Embryonic facial prominence (tissue), 1 donor: ENCODE results near the gene MYOD1.

Source experiments
- DNase-seq: peaks from one replicate; pipeline ENCODE4 v3.0.0-alpha.2; 2016; ENCODE audit errors: extremely low spot score

Gene MYOD1

GRCh38 chr11:17750013-17750800 lies 30.8 kb downstream of the MYOD1 start:
- no peak for DNase-seq

DNA sequence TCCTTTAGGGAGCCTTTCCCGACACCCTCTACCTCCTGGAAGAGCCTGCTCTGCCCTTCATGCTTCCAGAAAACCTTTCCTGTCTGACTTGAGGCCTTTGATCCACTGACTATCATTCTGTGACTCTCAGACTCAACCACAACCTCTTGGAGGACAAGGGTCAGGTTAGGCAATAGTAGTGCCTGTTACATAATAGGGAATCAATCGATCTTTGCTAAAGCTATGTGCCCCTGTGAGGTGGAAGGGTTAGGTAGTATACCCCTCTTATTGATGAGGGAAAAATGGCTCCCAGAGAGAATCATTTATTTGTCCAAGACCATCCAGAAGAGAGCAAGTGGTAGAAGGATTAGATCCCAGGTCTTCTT lies 31.4 kb downstream of the MYOD1 start:
- no peak for DNase-seq

DNA sequence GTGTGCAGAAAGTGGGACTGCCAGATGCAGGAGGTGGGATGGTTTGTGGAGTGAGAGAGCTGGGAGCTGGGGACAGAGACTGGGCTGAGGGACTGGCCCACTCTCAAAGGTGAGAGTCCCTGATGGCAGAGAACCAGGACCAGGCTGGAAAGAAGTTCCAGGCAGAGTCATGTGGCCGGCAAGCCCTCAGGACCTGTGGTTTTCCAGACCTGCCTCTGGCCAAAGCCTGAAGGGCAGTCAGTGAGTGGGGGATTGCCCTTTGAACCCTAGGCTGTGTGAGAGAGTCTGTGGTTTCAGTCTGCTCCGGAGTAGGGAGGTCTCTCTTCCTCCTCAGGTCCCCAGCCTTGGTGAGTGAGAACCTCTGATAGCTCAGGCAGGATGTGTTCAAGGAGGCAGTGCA lies 32.2 kb downstream of the MYOD1 start:
- DNase-seq, result no peak

- no peak for DNase-seq
Measured at GRCh38 chr11:17752144-17752543, 32.8 kb downstream of the MYOD1 start.

GRCh38 chr11:17753153-17753552 lies 33.8 kb downstream of the MYOD1 start:
- DNase-seq, result no peak

- DNase-seq, result no peak
Measured at GRCh38 chr11:17753641-17754040, 34.3 kb downstream of the MYOD1 start.

- DNase-seq, result no peak
Measured at GRCh38 chr11:17755891-17756290, 36.5 kb downstream of the MYOD1 start.

GRCh38 chr11:17760102-17761029 lies 41.0 kb downstream of the MYOD1 start:
- no peak for DNase-seq

GRCh38 chr11:17762309-17762974 lies 43.1 kb downstream of the MYOD1 start:
- no peak for DNase-seq

DNA sequence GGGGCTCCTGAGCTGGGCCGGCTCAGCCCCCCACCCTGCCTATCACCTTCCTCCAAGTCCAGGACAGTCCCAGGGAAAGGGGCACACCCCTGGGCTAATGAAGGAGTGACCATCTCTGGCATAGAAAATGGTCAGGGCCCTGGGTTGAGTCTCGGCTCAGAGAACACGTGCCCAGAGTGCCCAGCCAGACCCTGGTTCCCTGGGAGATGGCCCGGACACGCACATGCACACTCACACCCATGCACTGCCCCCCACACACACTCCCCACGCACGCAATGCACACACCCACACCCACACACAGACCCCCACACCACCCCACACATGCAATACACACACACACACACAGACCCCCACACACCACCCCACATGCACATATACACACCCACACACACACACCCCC lies 43.9 kb downstream of the MYOD1 start:
- no peak for DNase-seq

GRCh38 chr11:17763703-17764102 lies 44.3 kb downstream of the MYOD1 start:
- no peak for DNase-seq

DNA sequence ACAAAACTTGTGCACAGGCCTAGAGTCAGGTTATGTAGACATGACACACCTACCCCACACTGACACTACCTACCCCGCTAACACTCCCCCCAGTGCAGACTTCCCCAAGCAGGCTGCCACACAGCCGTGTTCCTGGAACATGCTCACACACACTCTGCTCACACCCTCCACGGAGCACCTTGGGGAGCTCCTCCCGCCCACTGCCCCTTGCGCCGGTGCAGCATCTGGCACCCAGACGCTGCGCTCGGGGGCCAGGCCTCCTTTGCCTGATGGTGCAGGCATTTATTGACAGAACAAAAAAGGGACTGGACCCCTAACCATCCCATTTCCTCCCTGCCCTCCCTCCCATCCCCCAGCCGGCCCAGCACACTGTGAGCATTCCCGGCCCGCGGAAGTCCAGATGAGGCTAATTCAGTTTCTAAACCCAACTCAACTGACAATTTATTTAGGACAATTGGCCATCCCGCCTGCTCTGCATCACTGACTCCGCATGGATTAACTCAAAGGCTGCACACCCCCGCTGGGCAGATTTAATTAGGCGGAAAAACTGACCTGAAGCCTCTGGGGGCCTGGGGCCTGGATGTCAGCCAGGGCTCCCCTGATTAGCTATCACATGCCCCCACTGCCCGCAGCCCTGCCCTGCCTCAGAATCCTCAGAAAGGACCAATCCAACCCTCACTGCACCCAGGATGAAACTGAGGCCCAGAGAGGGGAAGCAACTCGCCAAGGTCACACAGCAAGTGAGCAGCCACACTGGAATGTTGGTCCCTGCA lies 45.3 kb downstream of the MYOD1 start:
- no peak for DNase-seq

DNA sequence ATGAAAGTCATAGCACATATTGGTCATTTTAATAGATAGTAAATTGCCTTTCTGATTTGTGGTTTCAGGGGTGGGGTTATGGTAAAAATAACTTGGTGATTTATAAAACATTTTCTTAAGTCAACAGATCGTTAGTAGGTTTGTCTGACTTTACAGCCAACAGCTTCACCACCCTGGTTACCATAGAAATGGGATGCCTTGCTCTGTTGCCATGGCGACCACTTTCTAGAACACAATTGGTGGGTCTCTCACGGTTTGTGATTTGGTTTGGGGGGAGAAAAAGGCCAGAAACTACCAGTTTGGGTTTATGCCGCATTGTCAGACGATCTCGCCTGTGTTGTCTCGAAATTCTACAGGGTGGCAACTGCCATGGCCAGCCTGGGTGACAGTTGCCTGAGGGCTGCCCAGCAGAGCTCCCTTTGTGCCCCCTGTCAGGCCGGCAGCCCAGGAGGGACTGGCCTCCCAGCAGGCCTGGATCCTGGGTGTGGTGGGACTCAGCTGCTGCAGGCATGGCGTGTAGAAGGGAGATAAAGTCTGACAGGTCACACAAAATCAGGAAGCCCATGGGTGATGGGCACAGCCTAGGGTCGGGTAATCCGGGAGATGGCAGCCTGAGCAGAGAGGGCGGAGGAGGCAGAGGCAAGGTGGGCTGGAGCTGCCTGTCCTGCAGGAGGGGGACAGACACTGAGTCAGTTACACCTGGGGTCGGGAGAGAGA lies 46.1 kb downstream of the MYOD1 start:
- DNase-seq, result no peak

- DNase-seq, result no peak
Measured at GRCh38 chr11:17766073-17766359, 46.6 kb downstream of the MYOD1 start.

- no peak for DNase-seq
Measured at GRCh38 chr11:17766590-17766989, 47.2 kb downstream of the MYOD1 start.

DNA sequence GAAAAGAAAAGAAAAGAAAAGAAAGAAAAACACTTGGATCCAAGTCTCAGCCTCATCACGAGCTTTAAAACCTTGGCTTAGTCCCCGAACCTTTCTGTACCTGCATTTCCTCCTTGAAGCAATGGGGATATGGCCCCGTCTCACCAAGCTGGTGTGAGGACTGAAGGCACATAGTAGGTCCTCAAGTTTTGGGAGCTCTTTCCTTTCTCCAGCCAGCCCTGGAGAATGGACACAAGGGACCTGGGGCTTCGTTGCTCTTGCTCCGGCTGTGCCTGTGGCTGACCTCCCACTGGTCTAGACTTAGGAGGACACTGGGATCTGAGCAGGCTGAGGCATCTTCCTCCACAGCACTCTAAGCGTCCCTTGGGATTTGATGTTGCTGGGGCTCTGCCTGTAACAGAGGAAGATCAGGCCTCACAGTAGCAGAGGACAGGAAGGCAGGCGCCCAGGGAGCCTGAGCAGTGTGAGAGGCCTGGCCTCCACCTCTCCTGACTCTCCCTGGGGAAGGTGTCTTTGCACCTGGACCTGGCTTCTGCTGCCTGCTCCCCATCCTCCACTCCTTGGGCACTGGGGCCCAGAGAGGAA lies 48.0 kb downstream of the MYOD1 start:
- DNase-seq, result no peak

- DNase-seq, result no peak
Measured at GRCh38 chr11:17767914-17768313, 48.5 kb downstream of the MYOD1 start.

DNA sequence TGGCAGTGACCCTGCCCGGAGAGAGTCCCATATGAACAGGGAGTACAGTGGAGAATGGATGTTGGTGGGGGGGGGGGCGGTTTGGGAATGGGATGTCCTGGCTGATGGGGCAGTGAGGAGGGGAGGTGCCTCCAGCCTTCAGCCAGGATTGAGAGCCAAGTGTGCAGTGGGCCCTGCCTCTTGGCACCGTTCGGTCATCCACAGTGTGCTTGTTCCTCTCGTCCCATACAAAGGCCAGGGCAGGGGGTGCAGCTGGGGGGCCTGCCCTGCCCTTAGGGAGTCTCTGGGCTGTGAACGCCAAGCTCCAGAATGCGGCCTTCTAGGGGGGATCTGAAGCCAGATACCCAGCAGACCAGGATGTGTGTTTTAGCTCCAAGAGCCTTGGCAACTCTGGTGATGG lies 49.2 kb downstream of the MYOD1 start:
- no peak for DNase-seq

GRCh38 chr11:17769218-17769617 lies 49.8 kb downstream of the MYOD1 start:
- no peak for DNase-seq

DNA sequence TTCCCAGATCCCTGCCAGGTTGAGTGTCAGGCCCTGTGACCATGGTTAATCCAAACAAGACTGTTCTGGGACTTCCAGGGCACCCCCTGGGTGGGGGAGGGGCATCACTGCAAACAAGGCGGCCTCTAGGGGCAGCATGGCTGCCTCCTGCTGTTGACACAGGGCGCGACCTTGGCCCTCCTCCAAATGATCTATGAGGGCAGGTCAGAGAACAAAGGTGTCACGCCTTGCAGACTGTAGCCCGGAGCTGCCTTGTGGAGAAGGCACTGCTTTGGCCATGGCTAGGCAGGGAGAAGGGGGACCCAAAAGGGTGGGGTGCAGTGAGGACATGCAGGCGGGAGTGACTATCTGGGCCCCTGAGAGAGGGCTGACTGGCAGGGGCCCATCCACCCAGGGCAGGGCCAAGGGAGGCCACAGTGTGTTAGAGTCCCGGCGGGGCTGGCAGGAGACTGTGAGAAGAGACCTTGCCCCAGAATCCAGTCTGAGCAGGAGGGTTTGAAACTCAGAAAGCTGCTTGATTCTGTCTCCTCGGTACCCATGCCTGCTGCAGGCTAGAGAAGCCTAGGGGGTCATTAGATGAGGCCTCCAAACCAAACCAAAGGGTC lies 50.8 kb downstream of the MYOD1 start:
- DNase-seq, result no peak
